Esophagus muscularis mucosa (tissue), 3 donors: Measurements from ENCODE around the gene JAKMIP3.

Experiments
- CTCF ChIP-seq, 3 experiments: fragments of 200-600 bp in 2 of 3; fragments of 450-650 bp in 1 of 3; sonication (generic) in 2 of 3; IDR thresholded peaks; one replicate each; pipeline ENCODE4 v1.5.1; 2017 to 2019; ENCODE audit warnings: antibody characterized with exemption in 3 of 3, mild to moderate bottlenecking in 2 of 3, moderate library complexity in 1 of 3
- POLR2A ChIP-seq: fragments of 450-650 bp; IDR thresholded peaks from one replicate; pipeline ENCODE4 v1.6.1; 2017; ENCODE audit warnings: antibody characterized with exemption, moderate library complexity, mild to moderate bottlenecking, low read depth

GRCh38 chr10:132096223-132096622, 30.5 kb downstream of the JAKMIP3 start:
- TF ChIP-seq POLR2A (no peak), CTCF (IDR thresholded peaks at IDR 0.05) (no peak)
